HCT116 (cell line): ENCODE results near the gene MESP2. TPM values are rescaled to one million over a fixed set of nuclear protein-coding genes. Genes with fewer than 3 reads are reported as not detected.
A peak's percentile ranks its signal among the peaks of the same experiment; 100 is the strongest.

Experiments
- ATAC-seq: fragments of 200-7000 bp; cut with Tn5 transposase; 2 replicates; pipeline ENCODE4 v1.9.1; 2020; ENCODE audit warnings: mild to moderate bottlenecking, moderate library complexity
- BruUV-seq: library from RNA; stranded (reverse); fragments of 400-500 nt; replicated peaks from 2 replicates; lab custom pipeline; 2021; lab: Mats Ljungman, UMichigan
- CTCF ChIA-PET: fragments of 300-600 bp; sonication (Branson Sonifier 250); formaldehyde crosslinking; loops from one replicate; lab custom pipeline; 2021; ENCODE audit warnings: antibody characterized with exemption; lab: Charles Lee
- POLR2A ChIA-PET: fragments of 300-600, 350-600 bp; sonication (Branson Sonifier 250); formaldehyde crosslinking; loops from one replicate; lab custom pipeline; 2021; ENCODE audit warnings: antibody characterized with exemption; lab: Charles Lee
- RAD21 ChIA-PET, 2 experiments: fragments of 300-600 bp; sonication (Branson Sonifier 250); formaldehyde crosslinking; loops; one replicate each; lab custom pipeline; 2023; ENCODE audit warnings: low total read pairs in 2 of 2; ENCODE audit not compliant: uncharacterized antibody in 2 of 2, unreplicated experiment in 2 of 2, low non-redundant PET in 1 of 2; lab: Charles Lee
- DNase-seq: peaks from one replicate; pipeline ENCODE4 v3.0.0-alpha.2; 2010; ENCODE audit warnings: low read depth, low spot score
- H2AFZ ChIP-seq: fragments of 200-600 bp; shearing (Covaris generic), sonication (generic); 2 replicates; pipeline ENCODE4 v1.6.1; 2017; ENCODE audit warnings: low read depth, mixed run types, mixed read lengths, antibody characterized with exemption, low read length; ENCODE audit not compliant: poor library complexity, severe bottlenecking
- H3K27ac ChIP-seq: 2 replicates; pipeline ENCODE4 v1.5.1; 2012; ENCODE audit warnings: low read depth, low read length
- H3K27me3 ChIP-seq: fragments of 200-600 bp; sonication (generic); 2 replicates; pipeline ENCODE4 v1.6.1; 2016; ENCODE audit warnings: mixed run types, low read length, mixed read lengths; ENCODE audit not compliant: insufficient read depth
- H3K36me3 ChIP-seq, 2 experiments: fragments of 200-500 bp in 1 of 2; fragments of 200-600 bp in 1 of 2; sonication (Bioruptor generic) in 1 of 2; sonication (generic) in 1 of 2; 2 replicates each; pipeline versions ENCODE4 v1.5.1 to v1.6.1; 2014 to 2016; ENCODE audit warnings: low read length in 2 of 2, inconsistent platforms in 1 of 2, mixed read lengths in 1 of 2, mixed run types in 1 of 2; ENCODE audit not compliant: insufficient read depth in 2 of 2, control insufficient read depth in 1 of 2
- H3K4me1 ChIP-seq, 2 experiments: fragments of 200-600 bp in 1 of 2; sonication (generic) in 1 of 2; 2 replicates each; pipeline versions ENCODE4 v1.5.1 to v1.6.1; 2012 to 2017; ENCODE audit warnings: low read length in 2 of 2, inconsistent platforms in 1 of 2, mild to moderate bottlenecking in 1 of 2, mixed read lengths in 1 of 2, mixed run types in 1 of 2, moderate library complexity in 1 of 2; ENCODE audit not compliant: insufficient read depth in 2 of 2, control insufficient read depth in 1 of 2
- H3K4me2 ChIP-seq: fragments of 200-600 bp; sonication (generic); 2 replicates; pipeline ENCODE4 v1.6.1; 2017; ENCODE audit warnings: mixed run types, low read length, mixed read lengths
- H3K4me3 ChIP-seq, 2 experiments: fragments of 200-600 bp in 1 of 2; sonication (generic) in 1 of 2; replicated peaks in 1 of 2; 2 replicates each; pipeline ENCODE4 v1.5.1; 2011 to 2016; ENCODE audit warnings: low read length in 2 of 2, control low read depth in 1 of 2, low read depth in 1 of 2, mild to moderate bottlenecking in 1 of 2, mixed read lengths in 1 of 2, mixed run types in 1 of 2
- H3K79me2 ChIP-seq: fragments of 200-600 bp; sonication (generic); 2 replicates; pipeline ENCODE4 v1.6.1; 2017; ENCODE audit warnings: mild to moderate bottlenecking, mixed run types, low read length, moderate library complexity, mixed read lengths; ENCODE audit not compliant: insufficient read depth
- H3K9ac ChIP-seq: fragments of 200-600 bp; sonication (generic); 2 replicates; pipeline ENCODE4 v1.6.1; 2016; ENCODE audit warnings: low read length, mixed read lengths
- H3K9me2 ChIP-seq: fragments of 200-600 bp; sonication (generic), shearing (Covaris generic); 2 replicates; pipeline ENCODE4 v1.6.1; 2017; ENCODE audit warnings: mixed run types, mild to moderate bottlenecking, moderate library complexity; ENCODE audit not compliant: insufficient read depth
- H3K9me3 ChIP-seq, 2 experiments: fragments of 200-500 bp in 1 of 2; fragments of 200-600 bp in 1 of 2; sonication (Bioruptor generic) in 1 of 2; sonication (generic) in 1 of 2; 2 replicates each; pipeline ENCODE4 v1.6.1; 2014 to 2017; ENCODE audit warnings: low read length in 2 of 2, mixed read lengths in 2 of 2, inconsistent platforms in 1 of 2, low read depth in 1 of 2, mild to moderate bottlenecking in 1 of 2, mixed run types in 1 of 2, moderate library complexity in 1 of 2; ENCODE audit not compliant: control insufficient read depth in 1 of 2, insufficient read depth in 1 of 2
- H4K20me1 ChIP-seq: fragments of 200-600 bp; sonication (generic), shearing (Covaris generic); 2 replicates; pipeline ENCODE4 v1.6.1; 2017; ENCODE audit warnings: mixed run types, mild to moderate bottlenecking, moderate library complexity; ENCODE audit not compliant: insufficient read depth
- CEBPB ChIP-seq: IDR thresholded peaks from 2 replicates; pipeline ENCODE4 v1.6.1; 2012; ENCODE audit warnings: low read depth
- EZH2 ChIP-seq: fragments of 200-600 bp; sonication (generic); IDR thresholded peaks from 2 replicates; pipeline ENCODE4 v1.6.1; 2017; ENCODE audit warnings: antibody characterized with exemption, mixed run types
- EZH2phosphoT487 ChIP-seq: fragments of 200-600 bp; IDR thresholded peaks from 2 replicates; pipeline ENCODE4 v1.6.1; 2018; ENCODE audit warnings: antibody characterized with exemption, borderline replicate concordance
- POLR2A ChIP-seq: IDR thresholded peaks from 2 replicates; pipeline ENCODE4 v1.7.0; 2011; ENCODE audit warnings: borderline replicate concordance; ENCODE audit not compliant: insufficient read depth, insufficient read length; ENCODE audit errors: extremely low read depth
- RAD21 ChIP-seq: IDR thresholded peaks from 2 replicates; pipeline ENCODE4 v1.6.1; 2012; ENCODE audit warnings: low read depth, mild to moderate bottlenecking
- SP1 ChIP-seq: IDR thresholded peaks from 2 replicates; pipeline ENCODE4 v1.6.1; 2012; ENCODE audit warnings: low read depth
- SRF ChIP-seq: IDR thresholded peaks from 2 replicates; pipeline ENCODE4 v1.6.1; 2012; ENCODE audit warnings: low read depth
- TCF7L2 ChIP-seq: IDR thresholded peaks from 2 replicates; pipeline ENCODE4 v1.7.0; 2011; ENCODE audit warnings: borderline replicate concordance, inconsistent platforms; ENCODE audit not compliant: insufficient read depth, insufficient read length; ENCODE audit errors: extremely low read depth
- YY1 ChIP-seq: IDR thresholded peaks from 2 replicates; pipeline ENCODE4 v1.6.1; 2011; ENCODE audit warnings: low read length, low read depth, moderate library complexity, mild to moderate bottlenecking; ENCODE audit not compliant: insufficient replicate concordance; ENCODE audit errors: extremely low read depth
- ZNF274 ChIP-seq: fragments of 200-500 bp; sonication (Bioruptor generic); IDR thresholded peaks from 2 replicates; pipeline ENCODE4 v1.6.1; 2014; ENCODE audit warnings: mild to moderate bottlenecking, low read depth, low read length, inconsistent platforms
- intact Hi-C: fragments of 100-400 bp; cut with micrococcal nuclease; formaldehyde crosslinking; loops from 2 replicates; pipeline ENCODE4 v1.10.0; 2022
- total RNA-seq: library from RNA; stranded (reverse); gene quantifications from one replicate; pipeline ENCODE4 v1.2.1, GENCODE V29; 2021; ENCODE audit not compliant: unreplicated experiment
- TF ChIP-seq, protein P1 (sequence below): IDR thresholded peaks from 2 replicates; pipeline ENCODE4 v1.6.1; 2011; ENCODE audit warnings: mild to moderate bottlenecking, low read length, moderate library complexity; ENCODE audit not compliant: insufficient replicate concordance; ENCODE audit errors: extremely low read depth
- TF ChIP-seq, protein P2 (sequence below): IDR thresholded peaks from 2 replicates; pipeline ENCODE4 v1.6.1; 2012; ENCODE audit warnings: low read depth

Gene MESP2
- total RNA-seq, 1 experiment from 2014 or later = 0.20 TPM

- no peak for TF ChIP-seq TCF7L2
- TF ChIP-seq RAD21 = no peak
- TF ChIP-seq, protein P1, sequence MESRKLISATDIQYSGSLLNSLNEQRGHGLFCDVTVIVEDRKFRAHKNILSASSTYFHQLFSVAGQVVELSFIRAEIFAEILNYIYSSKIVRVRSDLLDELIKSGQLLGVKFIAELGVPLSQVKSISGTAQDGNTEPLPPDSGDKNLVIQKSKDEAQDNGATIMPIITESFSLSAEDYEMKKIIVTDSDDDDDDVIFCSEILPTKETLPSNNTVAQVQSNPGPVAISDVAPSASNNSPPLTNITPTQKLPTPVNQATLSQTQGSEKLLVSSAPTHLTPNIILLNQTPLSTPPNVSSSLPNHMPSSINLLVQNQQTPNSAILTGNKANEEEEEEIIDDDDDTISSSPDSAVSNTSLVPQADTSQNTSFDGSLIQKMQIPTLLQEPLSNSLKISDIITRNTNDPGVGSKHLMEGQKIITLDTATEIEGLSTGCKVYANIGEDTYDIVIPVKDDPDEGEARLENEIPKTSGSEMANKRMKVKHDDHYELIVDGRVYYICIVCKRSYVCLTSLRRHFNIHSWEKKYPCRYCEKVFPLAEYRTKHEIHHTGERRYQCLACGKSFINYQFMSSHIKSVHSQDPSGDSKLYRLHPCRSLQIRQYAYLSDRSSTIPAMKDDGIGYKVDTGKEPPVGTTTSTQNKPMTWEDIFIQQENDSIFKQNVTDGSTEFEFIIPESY = no peak
Measured at GRCh38 chr15:89747708-89748682, 28.1 kb upstream of the MESP2 start (continued).

DNA sequence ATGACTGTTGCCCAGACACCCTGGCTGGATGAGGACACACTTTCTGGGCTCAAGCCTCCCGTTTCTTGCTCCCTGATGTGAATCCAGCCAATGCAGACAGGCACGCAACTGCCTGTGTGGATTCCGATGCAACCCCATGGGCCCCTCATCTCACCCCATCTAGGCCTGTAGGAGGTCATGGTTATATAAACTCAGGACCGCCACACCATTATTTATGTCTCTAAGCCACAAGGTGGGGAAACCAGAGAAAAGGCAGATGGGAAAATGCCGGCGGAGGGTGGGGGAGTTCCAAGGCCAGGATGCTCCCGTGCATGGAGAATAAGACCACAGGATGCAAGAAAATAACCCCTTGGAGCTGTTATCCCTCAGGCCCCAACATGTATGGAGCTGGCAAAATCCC is 27.1 kb upstream of the MESP2 start:
- ChIA-PET POLR2A (no interaction called here), RAD21 (no interaction called here), CTCF (interaction anchor here (1.4 to 1.7 kb wide), 2 partner anchors 9 to 140 kb away, joined by 6 to 10 read pairs; no protein-coding TSS in a partner anchor)
- ATAC-seq (no peak), DNase-seq (no peak)
- TF ChIP-seq, protein P2, sequence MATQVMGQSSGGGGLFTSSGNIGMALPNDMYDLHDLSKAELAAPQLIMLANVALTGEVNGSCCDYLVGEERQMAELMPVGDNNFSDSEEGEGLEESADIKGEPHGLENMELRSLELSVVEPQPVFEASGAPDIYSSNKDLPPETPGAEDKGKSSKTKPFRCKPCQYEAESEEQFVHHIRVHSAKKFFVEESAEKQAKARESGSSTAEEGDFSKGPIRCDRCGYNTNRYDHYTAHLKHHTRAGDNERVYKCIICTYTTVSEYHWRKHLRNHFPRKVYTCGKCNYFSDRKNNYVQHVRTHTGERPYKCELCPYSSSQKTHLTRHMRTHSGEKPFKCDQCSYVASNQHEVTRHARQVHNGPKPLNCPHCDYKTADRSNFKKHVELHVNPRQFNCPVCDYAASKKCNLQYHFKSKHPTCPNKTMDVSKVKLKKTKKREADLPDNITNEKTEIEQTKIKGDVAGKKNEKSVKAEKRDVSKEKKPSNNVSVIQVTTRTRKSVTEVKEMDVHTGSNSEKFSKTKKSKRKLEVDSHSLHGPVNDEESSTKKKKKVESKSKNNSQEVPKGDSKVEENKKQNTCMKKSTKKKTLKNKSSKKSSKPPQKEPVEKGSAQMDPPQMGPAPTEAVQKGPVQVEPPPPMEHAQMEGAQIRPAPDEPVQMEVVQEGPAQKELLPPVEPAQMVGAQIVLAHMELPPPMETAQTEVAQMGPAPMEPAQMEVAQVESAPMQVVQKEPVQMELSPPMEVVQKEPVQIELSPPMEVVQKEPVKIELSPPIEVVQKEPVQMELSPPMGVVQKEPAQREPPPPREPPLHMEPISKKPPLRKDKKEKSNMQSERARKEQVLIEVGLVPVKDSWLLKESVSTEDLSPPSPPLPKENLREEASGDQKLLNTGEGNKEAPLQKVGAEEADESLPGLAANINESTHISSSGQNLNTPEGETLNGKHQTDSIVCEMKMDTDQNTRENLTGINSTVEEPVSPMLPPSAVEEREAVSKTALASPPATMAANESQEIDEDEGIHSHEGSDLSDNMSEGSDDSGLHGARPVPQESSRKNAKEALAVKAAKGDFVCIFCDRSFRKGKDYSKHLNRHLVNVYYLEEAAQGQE = no peak
- TF ChIP-seq SP1 = no peak
- TF ChIP-seq CEBPB = no peak
- no peak for TF ChIP-seq YY1
- no peak for TF ChIP-seq EZH2phosphoT487
- no peak for TF ChIP-seq EZH2
- no peak for TF ChIP-seq TCF7L2
- no peak for TF ChIP-seq POLR2A
- no peak for TF ChIP-seq ZNF274
- TF ChIP-seq SRF = no peak
- TF ChIP-seq RAD21 = no peak
- no peaks in the 10 kb centered on the region for H3K27me3 ChIP-seq
- peaks cover 4 to 23% of the 10 kb centered on the region in 2 experiments; a peak in 2 of 4 replicates for H3K4me1 ChIP-seq
- H3K79me2 ChIP-seq = no peaks in the 10 kb centered on the region; the same call in 1 of the 2 replicates
- no peaks in the 10 kb centered on the region for H3K9me2 ChIP-seq
- no peak overlapping the region; a peak in 1 of 4 replicates for H3K4me3 ChIP-seq
- H3K9ac ChIP-seq = no peak overlapping the region; the same call in 1 of the 2 replicates
- H3K27ac ChIP-seq = no peak overlapping the region
- no peaks in the 10 kb centered on the region for H4K20me1 ChIP-seq
- intact Hi-C loops = loop anchor here (10.0 kb wide), 1 partner anchor 466 kb away; no protein-coding TSS in a partner anchor
- BruUV-seq = no TSS peak
- H3K4me2 ChIP-seq = peak overlapping the region; percentile 98
- H3K36me3 ChIP-seq = no peaks in the 10 kb centered on the region
- H2AFZ ChIP-seq = no peak overlapping the region
- no peaks in the 10 kb centered on the region for H3K9me3 ChIP-seq
